ENCODE results near the gene PAH. TPM values are rescaled to one million over a fixed set of nuclear protein-coding genes. Genes with fewer than 3 reads are reported as not detected.

PAH gene
- polyA plus RNA-seq, 1 of the 3 experiments (the other 2 are of a cell fraction): not detected

DNA sequence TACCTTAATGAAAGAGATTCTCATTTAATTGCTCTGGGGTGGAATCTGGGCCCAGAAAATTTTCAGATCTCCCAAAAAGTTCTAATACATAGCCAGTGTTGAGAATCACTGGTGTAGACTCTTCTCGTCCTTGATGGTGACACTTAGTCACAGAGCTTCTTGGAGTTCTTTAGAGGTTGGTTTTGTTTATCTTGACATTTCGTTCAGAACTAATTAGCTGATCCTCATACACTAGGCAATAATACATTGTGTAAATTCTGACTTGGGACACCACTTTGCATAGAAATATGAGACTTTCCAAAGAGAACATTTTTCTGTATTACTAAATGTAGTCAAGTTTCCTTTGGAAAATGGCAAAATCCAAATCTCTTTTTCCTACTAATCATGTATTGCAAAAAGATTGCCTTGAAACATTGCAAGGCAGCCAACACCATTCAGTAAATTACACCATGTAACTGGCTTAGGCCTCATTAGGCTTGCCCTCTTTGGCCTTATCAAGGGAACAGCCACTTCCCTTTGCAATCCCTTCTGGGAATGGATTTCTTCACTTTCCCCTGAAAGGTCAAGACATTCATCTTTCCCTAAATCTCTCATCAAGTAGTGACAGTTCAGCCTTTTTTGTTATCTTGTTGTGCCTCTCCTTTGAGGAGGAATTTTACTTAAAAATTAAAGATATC lies 102.2 kb downstream of the PAH start:
- H3K4me1 ChIP-seq (ENCODE audit: control insufficient read depth in 1 of 2, insufficient read depth in 2 of 2, low read depth in 1 of 2, low read length in 1 of 2): no peaks in the 10 kb centered on the region
- no peaks in the 10 kb centered on the region for H3K36me3 ChIP-seq (replicated peaks in 1 of 2; ENCODE audit: control insufficient read depth in 1 of 2, insufficient read depth in 2 of 2, low read length in 1 of 2)
- no peaks in the 10 kb centered on the region for H3K79me2 ChIP-seq (ENCODE audit: insufficient read depth)
- H3K27ac ChIP-seq (ENCODE audit: low read depth in 2 of 2, low read length in 1 of 2): no peak overlapping the region
- H3K9me3 ChIP-seq: no peaks in the 10 kb centered on the region
- WGBS (ENCODE audit: low lambda C conversion rate): 3% methylated on average over 2 of the region's 2 CpGs
- H3F3A ChIP-seq (replicated peaks; ENCODE audit: insufficient read depth): no peaks in the 10 kb centered on the region
- ChIA-PET CTCF (no interaction called here), POLR2A (no interaction called here)
- H3K4me2 ChIP-seq: no peak overlapping the region
- H4K20me1 ChIP-seq (ENCODE audit: insufficient read depth): no peaks in the 10 kb centered on the region
- H3K9ac ChIP-seq: no peak overlapping the region
- no peaks in the 10 kb centered on the region for H3K9me2 ChIP-seq
- DNase-seq: no peak
- TF ChIP-seq FOSL2 (IDR thresholded peaks at IDR 0.05; ENCODE audit: borderline replicate concordance, low read depth) (no peak), TEAD4 (IDR thresholded peaks at IDR 0.05; ENCODE audit: borderline replicate concordance, insufficient read depth) (no peak), RAD21 (IDR thresholded peaks at IDR 0.05; ENCODE audit: low read length) (no peak), RFX5 (IDR thresholded peaks at IDR 0.05; ENCODE audit: low read length) (no peak), PBX3 (IDR thresholded peaks at IDR 0.05) (no peak), POLR2AphosphoS5 (IDR thresholded peaks at IDR 0.05; ENCODE audit: low read depth, low read length) (no peak), SMC3 (IDR thresholded peaks at IDR 0.05; ENCODE audit: low read depth, low read length) (no peak), CTCF (IDR thresholded peaks at IDR 0.05) (no peak), GATA2 (CRISPR knock-in tag; IDR thresholded peaks at IDR 0.05) (no peak), YY1 (IDR thresholded peaks at IDR 0.05; ENCODE audit: low read depth) (no peak)
- TF ChIP-seq, protein P1, sequence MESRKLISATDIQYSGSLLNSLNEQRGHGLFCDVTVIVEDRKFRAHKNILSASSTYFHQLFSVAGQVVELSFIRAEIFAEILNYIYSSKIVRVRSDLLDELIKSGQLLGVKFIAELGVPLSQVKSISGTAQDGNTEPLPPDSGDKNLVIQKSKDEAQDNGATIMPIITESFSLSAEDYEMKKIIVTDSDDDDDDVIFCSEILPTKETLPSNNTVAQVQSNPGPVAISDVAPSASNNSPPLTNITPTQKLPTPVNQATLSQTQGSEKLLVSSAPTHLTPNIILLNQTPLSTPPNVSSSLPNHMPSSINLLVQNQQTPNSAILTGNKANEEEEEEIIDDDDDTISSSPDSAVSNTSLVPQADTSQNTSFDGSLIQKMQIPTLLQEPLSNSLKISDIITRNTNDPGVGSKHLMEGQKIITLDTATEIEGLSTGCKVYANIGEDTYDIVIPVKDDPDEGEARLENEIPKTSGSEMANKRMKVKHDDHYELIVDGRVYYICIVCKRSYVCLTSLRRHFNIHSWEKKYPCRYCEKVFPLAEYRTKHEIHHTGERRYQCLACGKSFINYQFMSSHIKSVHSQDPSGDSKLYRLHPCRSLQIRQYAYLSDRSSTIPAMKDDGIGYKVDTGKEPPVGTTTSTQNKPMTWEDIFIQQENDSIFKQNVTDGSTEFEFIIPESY (IDR thresholded peaks at IDR 0.05; ENCODE audit: borderline replicate concordance, low read depth): no peak
- H2AFZ ChIP-seq (ENCODE audit: low read depth): no peak overlapping the region
- no peaks in the 10 kb centered on the region; the same call in 1 of the 2 replicates for H3K27me3 ChIP-seq (ENCODE audit: insufficient read depth)
- no peak overlapping the region for H3K4me3 ChIP-seq (ENCODE audit: low read depth in 2 of 2, low read length in 1 of 2)

DNA sequence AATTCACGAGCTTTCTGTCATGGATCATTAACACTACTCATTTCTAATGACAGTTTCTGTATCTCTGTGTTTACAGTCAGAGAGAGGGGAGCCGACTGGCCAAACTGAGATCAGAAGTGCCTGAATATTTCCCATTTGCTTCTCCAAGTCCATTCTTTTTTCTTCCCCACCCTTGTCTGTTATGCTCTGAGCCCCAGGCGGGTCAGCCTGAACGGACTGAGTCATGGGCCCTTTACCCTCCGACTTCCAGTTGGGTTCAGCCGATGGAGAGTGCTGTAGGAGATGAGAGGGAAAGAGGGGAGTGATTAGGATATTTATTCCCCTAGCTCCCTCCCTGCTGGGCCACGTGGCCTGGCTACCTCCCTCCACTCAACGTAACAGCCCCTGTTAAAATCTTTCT lies 104.7 kb downstream of the PAH start:
- Histone ChIP-seq H3K27me3 (ENCODE audit: insufficient read depth) (no peaks in the 10 kb centered on the region; the same call in 1 of the 2 replicates), H3K4me1 (ENCODE audit: control insufficient read depth in 1 of 2, insufficient read depth in 2 of 2, low read depth in 1 of 2, low read length in 1 of 2) (no peaks in the 10 kb centered on the region), H3K9me3 (no peaks in the 10 kb centered on the region), H3K9me2 (no peaks in the 10 kb centered on the region), H4K20me1 (ENCODE audit: insufficient read depth) (no peaks in the 10 kb centered on the region), H3K36me3 (replicated peaks in 1 of 2; ENCODE audit: control insufficient read depth in 1 of 2, insufficient read depth in 2 of 2, low read length in 1 of 2) (no peaks in the 10 kb centered on the region), H3K9ac (no peak overlapping the region), H3F3A (replicated peaks; ENCODE audit: insufficient read depth) (no peaks in the 10 kb centered on the region), H3K4me3 (ENCODE audit: low read depth in 2 of 2, low read length in 1 of 2) (no peak overlapping the region), H3K4me2 (no peak overlapping the region), H3K79me2 (ENCODE audit: insufficient read depth) (no peaks in the 10 kb centered on the region), H2AFZ (ENCODE audit: low read depth) (no peak overlapping the region), H3K27ac (ENCODE audit: low read depth in 2 of 2, low read length in 1 of 2) (no peak overlapping the region)
- 6% methylated on average over 8 of the region's 8 CpGs for WGBS (ENCODE audit: low lambda C conversion rate)
- CTCF ChIA-PET: interaction anchor here (1.2 to 2.8 kb wide), 4 partner anchors 9 to 872 kb away, joined by 3 to 17 read pairs (median 8); no protein-coding TSS in a partner anchor
- TF ChIP-seq GABPA (IDR thresholded peaks at IDR 0.05; ENCODE audit: low read depth): no peak
- no peak for TF ChIP-seq EZH2phosphoT487 (IDR thresholded peaks at IDR 0.05; ENCODE audit: borderline replicate concordance, low read depth)
- POLR2A ChIA-PET: no interaction called here
- DNase-seq: no peak

All from SK-N-SH (cell line).